Liver (tissue), 9 donors: ENCODE data around the gene IL1RAP. TPM values are rescaled to one million over a fixed set of nuclear protein-coding genes. Genes with fewer than 3 reads are reported as not detected.

Experiments used
- DNase-seq: peaks from one replicate; pipeline ENCODE4 v3.0.0-alpha.2; 2017; ENCODE audit warnings: low spot score
- H3K27ac ChIP-seq, 2 donors: one replicate each; pipeline ENCODE4 v1.7.0; 2013; ENCODE audit warnings: inconsistent platforms in 2 of 2, low read length in 2 of 2, control low read depth in 1 of 2, low read depth in 1 of 2, mild to moderate bottlenecking in 1 of 2
- H3K27me3 ChIP-seq, 4 donors: one replicate each; pipeline versions ENCODE4 v1.6.1 to v1.7.0; 2013; ENCODE audit warnings: low read length in 3 of 4, inconsistent platforms in 1 of 4, mild to moderate bottlenecking in 1 of 4, moderate library complexity in 1 of 4; ENCODE audit not compliant: control insufficient read depth in 4 of 4, insufficient read depth in 4 of 4
- H3K36me3 ChIP-seq, 4 donors: one replicate each; pipeline versions ENCODE4 v1.6.1 to v1.7.0; 2013; ENCODE audit warnings: low read length in 3 of 4, mild to moderate bottlenecking in 3 of 4, low read depth in 1 of 4, moderate library complexity in 1 of 4; ENCODE audit not compliant: control insufficient read depth in 4 of 4, insufficient read depth in 3 of 4
- H3K4me1 ChIP-seq, 4 donors: one replicate each; pipeline versions ENCODE4 v1.6.1 to v1.7.0; 2013; ENCODE audit warnings: low read length in 3 of 4, mild to moderate bottlenecking in 3 of 4, moderate library complexity in 1 of 4; ENCODE audit not compliant: control insufficient read depth in 4 of 4, insufficient read depth in 4 of 4
- H3K4me3 ChIP-seq, 3 donors: one replicate each; pipeline versions ENCODE4 v1.6.1 to v1.7.0; 2013; ENCODE audit warnings: low read length in 3 of 3, control low read depth in 1 of 3, low read depth in 1 of 3, mild to moderate bottlenecking in 1 of 3
- H3K9ac ChIP-seq, 2 donors: one replicate each; pipeline ENCODE4 v1.7.0; 2013; ENCODE audit warnings: low read length in 2 of 2, mild to moderate bottlenecking in 2 of 2, moderate library complexity in 2 of 2, control low read depth in 1 of 2, low read depth in 1 of 2
- H3K9me3 ChIP-seq, 4 donors: one replicate each; pipeline versions ENCODE4 v1.6.1 to v1.7.0; 2013; ENCODE audit warnings: low read length in 3 of 4; ENCODE audit not compliant: control insufficient read depth in 4 of 4
- CTCF ChIP-seq: fragments of 150-350 bp; IDR thresholded peaks from 2 replicates; pipeline ENCODE4 v1.5.1; 2017; ENCODE audit warnings: improper control_type of control experiment, low read depth, low read length; ENCODE audit not compliant: missing input control
- EGR1 ChIP-seq, 2 donors: IDR thresholded peaks; 2 replicates each; pipeline ENCODE4 v1.6.1; 2016 to 2018; ENCODE audit warnings: antibody characterized with exemption in 2 of 2, low read depth in 2 of 2
- FOXA1 ChIP-seq: IDR thresholded peaks from 2 replicates; pipeline ENCODE4 v1.6.1; 2016; ENCODE audit warnings: antibody characterized with exemption
- FOXA2 ChIP-seq: IDR thresholded peaks from 2 replicates; pipeline ENCODE4 v1.6.1; 2016; ENCODE audit warnings: antibody characterized with exemption
- GABPA ChIP-seq, 2 donors: IDR thresholded peaks in 1 of 2; conservative IDR thresholded peaks in 1 of 2; 2 replicates each; pipeline ENCODE4 v1.6.1; 2016; ENCODE audit warnings: antibody characterized with exemption in 2 of 2, mild to moderate bottlenecking in 1 of 2, moderate library complexity in 1 of 2
- HNF4A ChIP-seq, 2 donors: conservative IDR thresholded peaks; 2 replicates each; pipeline ENCODE4 v1.6.1; 2016; ENCODE audit warnings: antibody characterized with exemption in 2 of 2, mild to moderate bottlenecking in 2 of 2
- HNF4G ChIP-seq: IDR thresholded peaks from 2 replicates; pipeline ENCODE4 v1.6.1; 2016; ENCODE audit warnings: antibody characterized with exemption
- JUND ChIP-seq, 2 donors: IDR thresholded peaks; 2 replicates each; pipeline ENCODE4 v1.6.1; 2016; ENCODE audit warnings: antibody characterized with exemption in 2 of 2
- MAX ChIP-seq: IDR thresholded peaks from 2 replicates; pipeline ENCODE4 v1.6.1; 2016; ENCODE audit warnings: antibody characterized with exemption
- NR2F2 ChIP-seq: IDR thresholded peaks from 2 replicates; pipeline ENCODE4 v1.6.1; 2016; ENCODE audit warnings: antibody characterized with exemption
- RAD21 ChIP-seq, 2 donors: IDR thresholded peaks; 2 replicates each; pipeline ENCODE4 v1.6.1; 2016; ENCODE audit warnings: antibody characterized with exemption in 2 of 2, mild to moderate bottlenecking in 2 of 2
- REST ChIP-seq: IDR thresholded peaks from 2 replicates; pipeline ENCODE4 v1.6.1; 2016; ENCODE audit warnings: antibody characterized with exemption, mild to moderate bottlenecking
- RXRA ChIP-seq, 2 donors: IDR thresholded peaks; 2 replicates each; pipeline ENCODE4 v1.6.1; 2017 to 2018; ENCODE audit warnings: antibody characterized with exemption in 2 of 2, mild to moderate bottlenecking in 1 of 2
- SP1 ChIP-seq: IDR thresholded peaks from 2 replicates; pipeline ENCODE4 v1.6.1; 2018; ENCODE audit warnings: antibody characterized with exemption, mild to moderate bottlenecking
- YY1 ChIP-seq: IDR thresholded peaks from 2 replicates; pipeline ENCODE4 v1.6.1; 2016; ENCODE audit warnings: antibody characterized with exemption, mild to moderate bottlenecking
- WGBS: extraction: QIAGEN DNeasy Blood & Tissue Kit; methylation state at CpG from one replicate; pipeline ENCODE4 v1.1.7; 2013; 5-methylcytosine and 5-hydroxymethylcytosine counted together
- polyA plus RNA-seq, 2 donors: library from polyadenylated mRNA; stranded (reverse) in 1 of 2; unstranded in 1 of 2; fragments of 200-250 nt in 1 of 2; fragments of >200 nt in 1 of 2; fragmentation: Nextera tagmentation in 1 of 2; extraction: Ambion mirVana in 1 of 2; gene quantifications; one replicate each; pipeline versions ENCODE4 v1.2.1 to v1.2.3, GENCODE V29; 2013 to 2015
- total RNA-seq, 2 donors: library from RNA; depleted of rRNA; stranded (reverse); fragments of >200 nt; gene quantifications; one replicate each; pipeline ENCODE4 v1.2.3, GENCODE V29; 2014
- TF ChIP-seq, protein P1 (sequence below): IDR thresholded peaks from 2 replicates; pipeline ENCODE4 v1.6.1; 2016; ENCODE audit warnings: antibody characterized with exemption
- donor health status: healthy.
- donor health status: healthy.
- donor health status: healthy.
- donor health status: healthy.
- donor health status: healthy.

Gene IL1RAP
- total and polyA plus RNA-seq, 4 donors = 53.7 to 230 (median 71.6) TPM

DNA sequence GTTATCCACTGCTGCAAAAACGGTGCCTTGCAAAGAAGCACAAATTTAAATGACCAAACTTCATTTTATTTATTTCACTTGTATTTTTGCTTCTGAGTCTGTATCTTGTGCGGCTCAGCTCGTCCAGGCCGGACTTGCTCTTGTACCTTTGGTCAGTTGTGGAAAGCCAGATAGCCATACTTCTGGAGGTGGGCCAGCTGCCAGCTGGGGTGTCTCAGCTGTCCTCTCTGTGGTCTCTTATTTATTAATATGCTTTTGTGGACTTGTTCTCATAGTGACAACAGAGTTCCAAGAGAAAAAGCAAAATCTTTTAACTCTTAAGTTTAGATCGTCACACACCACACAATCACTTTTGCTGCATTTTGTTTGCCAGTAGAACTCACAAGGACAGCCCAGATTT is 87.7 kb downstream of the IL1RAP start:
- DNase-seq = no peak
- no peak overlapping the region for H3K4me3 ChIP-seq
- H3K27ac ChIP-seq = no peak overlapping the region
- TF ChIP-seq SP1 (no peak), MAX (no peak), CTCF (no peak), YY1 (no peak), EGR1 (IDR thresholded peaks at IDR 0.05; ENCODE audit: low read depth in 2 of 2) (no peak), RAD21 (IDR thresholded peaks at IDR 0.05) (no peak), RXRA (IDR thresholded peaks at IDR 0.05) (no peak), HNF4G (no peak), FOXA2 (no peak), NR2F2 (no peak), HNF4A (conservative IDR thresholded peaks at IDR 0.05) (no peak), FOXA1 (no peak), REST (no peak), GABPA (IDR thresholded peaks at IDR 0.05 in 1 of 2, conservative IDR thresholded peaks at IDR 0.05 in 1 of 2) (no peak)
- TF ChIP-seq, protein P1, sequence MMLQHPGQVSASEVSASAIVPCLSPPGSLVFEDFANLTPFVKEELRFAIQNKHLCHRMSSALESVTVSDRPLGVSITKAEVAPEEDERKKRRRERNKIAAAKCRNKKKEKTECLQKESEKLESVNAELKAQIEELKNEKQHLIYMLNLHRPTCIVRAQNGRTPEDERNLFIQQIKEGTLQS = no peak
- H3K4me1 ChIP-seq = peaks cover 0 to 5% (median 4%) of the 10 kb centered on the region in 4 donors
- no peak overlapping the region for H3K9ac ChIP-seq
- no peaks in the 10 kb centered on the region for H3K27me3 ChIP-seq
- no peaks in the 10 kb centered on the region for H3K9me3 ChIP-seq
- WGBS = 61% methylated on average over 5 of the region's 5 CpGs
- H3K36me3 ChIP-seq = peaks cover 10 to 36% (median 22%) of the 10 kb centered on the region in 4 donors

DNA sequence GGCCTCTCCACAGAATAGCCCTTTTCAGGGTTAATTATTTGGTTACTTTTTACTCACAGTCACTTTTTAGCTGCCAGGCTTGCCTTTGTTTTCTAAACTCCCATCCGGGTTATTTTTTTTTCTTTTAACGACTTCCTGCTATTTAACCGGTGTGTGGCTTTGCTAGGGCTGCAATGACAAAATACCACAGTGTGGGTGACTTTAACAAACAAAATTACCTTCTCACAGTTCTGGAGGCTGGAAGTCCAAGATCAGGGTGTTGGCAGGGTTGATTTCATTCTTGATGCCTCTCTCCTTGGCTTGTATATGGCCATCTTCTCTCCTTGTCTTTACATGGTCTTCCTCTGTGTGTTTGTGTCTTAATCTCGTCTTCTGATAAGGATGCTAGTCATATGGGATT is 91.5 kb downstream of the IL1RAP start:
- H3K27ac ChIP-seq = no peak overlapping the region
- H3K4me1 ChIP-seq = peaks cover 0 to 6% (median 3%) of the 10 kb centered on the region in 4 donors
- H3K27me3 ChIP-seq = no peaks in the 10 kb centered on the region
- H3K9ac ChIP-seq = no peak overlapping the region
- no peaks in the 10 kb centered on the region for H3K9me3 ChIP-seq
- no peak overlapping the region for H3K4me3 ChIP-seq
- WGBS = 47% methylated on average over 4 of the region's 4 CpGs
- peaks cover 10 to 55% (median 32%) of the 10 kb centered on the region in 4 donors for H3K36me3 ChIP-seq
- no peak for DNase-seq
- TF ChIP-seq JUND (IDR thresholded peaks at IDR 0.05) = no peak
- TF ChIP-seq CTCF = no peak
- TF ChIP-seq SP1 = no peak
